GM19328 (cell line): Measurements from ENCODE around the gene GTSF1L.

Experiments
- ATAC-seq: cut with Tn5 transposase; IDR thresholded peaks from one replicate; pipeline ENCODE4 v1.9.1; 2021; ENCODE audit warnings: mild to moderate bottlenecking, moderate library complexity; ENCODE audit not compliant: unreplicated experiment

Gene GTSF1L

GRCh38 chr20:43676368-43676767, 50.4 kb downstream of the GTSF1L start:
- no peak for ATAC-seq
